GM12878 (cell line): ENCODE results near the gene ATXN7L1. TPM values are rescaled to one million over a fixed set of nuclear protein-coding genes. Genes with fewer than 3 reads are reported as not detected.
A peak's percentile ranks its signal among the peaks of the same experiment; 100 is the strongest.

Source experiments
- ATAC-seq: fragments of 200-7000 bp; cut with Tn5 transposase; 3 replicates; pipeline ENCODE4 v1.9.1; 2020; ENCODE audit warnings: mild to moderate bottlenecking, moderate library complexity
- BruUV-seq: library from RNA; stranded (reverse); fragments of 400-500 nt; replicated peaks from 2 replicates; lab custom pipeline; 2021; lab: Mats Ljungman, UMichigan
- CTCF ChIA-PET: fragments of 300-600 bp; sonication (Branson Sonifier 250); formaldehyde crosslinking; extraction: SDS; loops from one replicate; lab custom pipeline; 2021; ENCODE audit warnings: inconsistent platforms; lab: Yijun Ruan, JAX
- POLR2A ChIA-PET: fragments of 350-600 bp; formaldehyde crosslinking; extraction: SDS; loops from one replicate; lab custom pipeline; 2021; ENCODE audit warnings: inconsistent platforms; lab: Charles Lee
- RAD21 ChIA-PET: fragments of 300-600 bp; sonication (Branson Sonifier 250); formaldehyde crosslinking; loops from one replicate; lab custom pipeline; 2023; ENCODE audit warnings: antibody characterized with exemption; ENCODE audit not compliant: unreplicated experiment; lab: Charles Lee
- SMC1A ChIA-PET: fragments of 300-600 bp; sonication (Branson Sonifier 250); formaldehyde crosslinking; loops from one replicate; lab custom pipeline; 2023; ENCODE audit not compliant: unreplicated experiment, uncharacterized antibody; lab: Charles Lee
- DNase-seq: peaks from one replicate; pipeline ENCODE4 v3.0.0-alpha.2; 2011; ENCODE audit warnings: low read depth, low spot score
- FAIRE-seq: peaks from 3 replicates; lab custom pipeline; 2011; peaks lifted over from hg19 to GRCh38; lab: Jason Lieb, UNC
- H2AFZ ChIP-seq: 2 replicates; pipeline ENCODE4 v1.6.0; 2011; ENCODE audit warnings: low read depth, low read length, control low read depth; ENCODE audit not compliant: control insufficient read depth
- H3K27ac ChIP-seq: 2 replicates; pipeline ENCODE4 v1.5.1; 2011; ENCODE audit warnings: control low read depth; ENCODE audit not compliant: control insufficient read depth, insufficient read depth
- H3K27me3 ChIP-seq, 2 experiments: replicated peaks in 1 of 2; 2 replicates each; pipeline versions ENCODE4 v1.6.0 to v1.6.1; 2011; ENCODE audit warnings: low read length in 1 of 2; ENCODE audit not compliant: control insufficient read depth in 2 of 2, insufficient read depth in 2 of 2
- H3K36me3 ChIP-seq, 2 experiments: 2 replicates each; pipeline ENCODE4 v1.5.1; 2011; ENCODE audit warnings: low read length in 1 of 2; ENCODE audit not compliant: control insufficient read depth in 2 of 2, insufficient read depth in 2 of 2
- H3K4me1 ChIP-seq: 2 replicates; pipeline ENCODE4 v1.6.1; 2011; ENCODE audit warnings: mild to moderate bottlenecking, low read length, moderate library complexity, mixed read lengths; ENCODE audit not compliant: control insufficient read depth, insufficient read depth
- H3K4me2 ChIP-seq: 2 replicates; pipeline ENCODE4 v1.6.0; 2011; ENCODE audit warnings: control low read depth; ENCODE audit not compliant: control insufficient read depth, insufficient read depth
- H3K4me3 ChIP-seq: fragments of 200-600 bp; sonication (generic); 2 replicates; pipeline ENCODE4 v1.5.1; 2016
- H3K79me2 ChIP-seq: 2 replicates; pipeline ENCODE4 v1.6.0; 2011; ENCODE audit warnings: low read length; ENCODE audit not compliant: control insufficient read depth, insufficient read depth
- H3K9ac ChIP-seq: 2 replicates; pipeline ENCODE4 v1.8.0; 2011; ENCODE audit warnings: low read length, control low read depth, mixed read lengths; ENCODE audit not compliant: control insufficient read depth, insufficient read depth
- H3K9me3 ChIP-seq: replicated peaks from 3 replicates; pipeline ENCODE4 v1.5.1; 2011; ENCODE audit warnings: mild to moderate bottlenecking, low read length; ENCODE audit not compliant: control insufficient read depth, insufficient read depth
- H4K20me1 ChIP-seq: 2 replicates; pipeline ENCODE4 v1.6.0; 2011; ENCODE audit not compliant: control insufficient read depth, insufficient read depth
- CTCF ChIP-seq, 3 experiments: IDR thresholded peaks in 2 of 3; conservative IDR thresholded peaks in 1 of 3; 2 replicates each; pipeline ENCODE4 v1.5.1; 2011; ENCODE audit warnings: low read depth in 3 of 3, low read length in 3 of 3, mild to moderate bottlenecking in 3 of 3, control low read depth in 2 of 3, moderate library complexity in 2 of 3, inconsistent platforms in 1 of 3, mixed read lengths in 1 of 3; ENCODE audit not compliant: control insufficient read depth in 2 of 3, insufficient read depth in 1 of 3; ENCODE audit errors: extremely low read depth in 1 of 3
- MEF2A ChIP-seq: IDR thresholded peaks from 2 replicates; pipeline ENCODE4 v1.6.1; 2011; ENCODE audit warnings: low read depth, mild to moderate bottlenecking, low read length, moderate library complexity; ENCODE audit not compliant: insufficient read depth
- TBL1XR1 ChIP-seq: IDR thresholded peaks from 2 replicates; pipeline ENCODE4 v1.6.1; 2012; ENCODE audit warnings: low read depth, low read length, improper control_type of control experiment
- WGBS: methylation state at CpG from one replicate; pipeline ENCODE4 v1.1.6; 2016; ENCODE audit warnings: low lambda C conversion rate; ENCODE audit not compliant: insufficient replicate concordance, insufficient coverage; ENCODE audit errors: missing lambda C conversion rate; 5-methylcytosine and 5-hydroxymethylcytosine counted together
- in situ Hi-C: fragments of 300-500 bp; cut with MboI; formaldehyde crosslinking; loops from 9 replicates; pipeline ENCODE4 v1.14.3; 2018; ENCODE audit warnings: mixed read lengths
- intact Hi-C: fragments of 100-400 bp; cut with micrococcal nuclease; formaldehyde crosslinking; loops from one replicate; pipeline ENCODE4 v1.14.2; 2022; ENCODE audit not compliant: unreplicated experiment
- polyA plus RNA-seq, 11 experiments: library from polyadenylated mRNA; depleted of rRNA in 4 of 11; unstranded in 6 of 11; stranded (reverse) in 5 of 11; fragments of >200 nt; fragmentation: Nextera tagmentation in 4 of 11; fragmentation: Illumina TruSeq in 1 of 11; extraction: Ambion mirVana in 4 of 11; extraction: Trizol in 1 of 11; gene quantifications; 1 replicate in 1 of 11; 2 replicates in 10 of 11; pipeline versions ENCODE4 v1.2.1 to v1.2.3, GENCODE V29; 2011 to 2016; ENCODE audit warnings: inconsistent platforms in 2 of 11, missing spikeins in 2 of 11, low read depth in 1 of 11
- total RNA-seq, 4 experiments: library from RNA; depleted of rRNA in 3 of 4; stranded (reverse); fragments of >200 nt in 3 of 4; fragmentation: Illumina TruSeq in 1 of 4; extraction: Trizol in 1 of 4; gene quantifications; 2 replicates each; pipeline versions ENCODE4 v1.2.1 to v1.2.3, GENCODE V29; 2013 to 2021

ATXN7L1 gene
- total and polyA plus RNA-seq, 10 of the 15 experiments (the other 5 are each of a cell fraction or from before 2014, with no cell fraction given) = 0.40 to 2.9 (median 1.2) TPM

GRCh38 chr7:105738133-105738532 is 138.3 kb downstream of the ATXN7L1 start:
- H3K4me1 ChIP-seq = no peaks in the 10 kb centered on the region
- no peak overlapping the region for H3K4me2 ChIP-seq
- H3K4me3 ChIP-seq = no peak overlapping the region
- no peaks in the 10 kb centered on the region for H3K79me2 ChIP-seq
- ChIA-PET SMC1A (interaction anchor here (0.7 kb wide), 1 partner anchor 23 kb away, joined by 3 read pairs; no protein-coding TSS in a partner anchor), CTCF (interaction anchor here (0.9 to 1.3 kb wide), 3 partner anchors 9 to 304 kb away, joined by 3 to 4 read pairs (median 4); no protein-coding TSS in a partner anchor), POLR2A (no interaction called here), RAD21 (no interaction called here)
- H3K36me3 ChIP-seq = no peaks in the 10 kb centered on the region
- no peak overlapping the region for H2AFZ ChIP-seq
- H3K9ac ChIP-seq = no peak overlapping the region
- in situ Hi-C loops = no loop called here
- intact Hi-C loops = no loop called here
- H3K27me3 ChIP-seq = peaks cover 0 to 1% of the 10 kb centered on the region in 2 experiments; a peak in 2 of 4 replicates
- no peaks in the 10 kb centered on the region for H3K9me3 ChIP-seq
- no peak for FAIRE-seq
- no peak overlapping the region for H3K27ac ChIP-seq
- WGBS = 17% methylated on average over 2 of the region's 2 CpGs
- peak in 1 of 3 experiments; percentile 19; a peak in 1 of 6 replicates for TF ChIP-seq CTCF (IDR thresholded peaks at IDR 0.05 in 2 of 3, conservative IDR thresholded peaks at IDR 0.05 in 1 of 3; ENCODE audit: control insufficient read depth in 2 of 3, extremely low read depth in 1 of 3, insufficient read depth in 1 of 3, low read depth in 3 of 3, low read length in 3 of 3)
- TF ChIP-seq TBL1XR1 = no peak
- TF ChIP-seq, all 136 proteins: peak for 1
- no peak for ATAC-seq
- no peaks in the 10 kb centered on the region for H4K20me1 ChIP-seq
- no peak for DNase-seq
- BruUV-seq = no TSS peak

GRCh38 chr7:105734233-105734632 is 142.2 kb downstream of the ATXN7L1 start:
- Histone ChIP-seq H3K9ac (no peak overlapping the region), H3K27ac (no peak overlapping the region), H3K79me2 (no peaks in the 10 kb centered on the region), H4K20me1 (no peaks in the 10 kb centered on the region), H2AFZ (no peak overlapping the region), H3K4me2 (no peak overlapping the region), H3K9me3 (no peaks in the 10 kb centered on the region), H3K36me3 (no peaks in the 10 kb centered on the region), H3K27me3 (no peaks in the 10 kb centered on the region), H3K4me1 (no peaks in the 10 kb centered on the region), H3K4me3 (no peak overlapping the region)
- ChIA-PET CTCF (interaction anchor here (0.6 to 1.6 kb wide), 4 partner anchors 16 to 1002 kb away, joined by 3 to 4 read pairs (median 3); no protein-coding TSS in a partner anchor), RAD21 (no interaction called here), SMC1A (interaction anchor here (0.6 kb wide), 2 partner anchors 202 to 227 kb away, joined by 3 to 4 read pairs; partner anchors contain the start of gene RINT1), POLR2A (interaction anchor here (0.6 kb wide), 1 partner anchor 168 kb away, joined by 3 read pairs; no protein-coding TSS in a partner anchor)
- intact Hi-C loops (no loop called here), in situ Hi-C loops (no loop called here)
- DNase-seq = no peak
- FAIRE-seq = no peak
- 31% methylated on average over 6 of the region's 6 CpGs for WGBS
- TF ChIP-seq CTCF (IDR thresholded peaks at IDR 0.05 in 2 of 3, conservative IDR thresholded peaks at IDR 0.05 in 1 of 3; ENCODE audit: control insufficient read depth in 2 of 3, extremely low read depth in 1 of 3, insufficient read depth in 1 of 3, low read depth in 3 of 3, low read length in 3 of 3) (no peak), MEF2A (no peak)
- ATAC-seq = no peak
- BruUV-seq = no TSS peak
